Measurements from ENCODE around the gene LIFR. TPM values are rescaled to one million over a fixed set of nuclear protein-coding genes. Genes with fewer than 3 reads are reported as not detected.

LIFR gene
- total RNA-seq, 1 donor from 2014 or later, result 32.7 TPM

DNA sequence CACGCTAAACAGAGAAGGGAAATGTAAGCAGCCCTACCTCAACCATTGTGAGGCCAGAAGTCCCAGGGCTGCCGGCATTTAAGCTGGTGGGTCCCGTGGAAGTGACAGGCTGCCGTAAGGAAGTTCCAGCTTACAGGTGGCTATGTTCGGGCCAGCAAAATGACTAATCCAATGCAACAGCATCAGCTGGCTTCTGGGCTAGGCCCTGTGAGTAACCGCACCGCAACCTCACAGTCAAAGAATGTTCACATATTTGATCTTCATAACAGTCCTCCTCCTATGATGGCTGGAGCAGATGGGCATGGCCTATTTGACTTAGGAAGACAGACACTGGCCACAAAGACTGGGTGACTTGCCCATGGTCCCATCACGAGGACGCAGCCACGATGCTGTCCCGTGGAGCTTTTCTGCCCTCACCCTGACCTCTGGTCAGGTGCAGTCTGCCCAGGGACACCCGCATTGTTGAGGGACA lies 88.2 kb downstream of the LIFR start:
- DNase-seq (ENCODE audit: extremely low spot score, unreplicated experiment), result no peak
- Mint-ChIP-seq H3K4me3 (no peak overlapping the region), H3K36me3 (no peaks in the 10 kb centered on the region), H3K27me3 (no peaks in the 10 kb centered on the region), H3K9me3 (no peaks in the 10 kb centered on the region), H3K27ac (no peak overlapping the region), H3K4me1 (ENCODE audit: unreplicated experiment) (peaks cover 13% of the 10 kb centered on the region)
- TF ChIP-seq, protein P1, sequence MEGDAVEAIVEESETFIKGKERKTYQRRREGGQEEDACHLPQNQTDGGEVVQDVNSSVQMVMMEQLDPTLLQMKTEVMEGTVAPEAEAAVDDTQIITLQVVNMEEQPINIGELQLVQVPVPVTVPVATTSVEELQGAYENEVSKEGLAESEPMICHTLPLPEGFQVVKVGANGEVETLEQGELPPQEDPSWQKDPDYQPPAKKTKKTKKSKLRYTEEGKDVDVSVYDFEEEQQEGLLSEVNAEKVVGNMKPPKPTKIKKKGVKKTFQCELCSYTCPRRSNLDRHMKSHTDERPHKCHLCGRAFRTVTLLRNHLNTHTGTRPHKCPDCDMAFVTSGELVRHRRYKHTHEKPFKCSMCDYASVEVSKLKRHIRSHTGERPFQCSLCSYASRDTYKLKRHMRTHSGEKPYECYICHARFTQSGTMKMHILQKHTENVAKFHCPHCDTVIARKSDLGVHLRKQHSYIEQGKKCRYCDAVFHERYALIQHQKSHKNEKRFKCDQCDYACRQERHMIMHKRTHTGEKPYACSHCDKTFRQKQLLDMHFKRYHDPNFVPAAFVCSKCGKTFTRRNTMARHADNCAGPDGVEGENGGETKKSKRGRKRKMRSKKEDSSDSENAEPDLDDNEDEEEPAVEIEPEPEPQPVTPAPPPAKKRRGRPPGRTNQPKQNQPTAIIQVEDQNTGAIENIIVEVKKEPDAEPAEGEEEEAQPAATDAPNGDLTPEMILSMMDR (conservative IDR thresholded peaks at IDR 0.05), result no peak

DNA sequence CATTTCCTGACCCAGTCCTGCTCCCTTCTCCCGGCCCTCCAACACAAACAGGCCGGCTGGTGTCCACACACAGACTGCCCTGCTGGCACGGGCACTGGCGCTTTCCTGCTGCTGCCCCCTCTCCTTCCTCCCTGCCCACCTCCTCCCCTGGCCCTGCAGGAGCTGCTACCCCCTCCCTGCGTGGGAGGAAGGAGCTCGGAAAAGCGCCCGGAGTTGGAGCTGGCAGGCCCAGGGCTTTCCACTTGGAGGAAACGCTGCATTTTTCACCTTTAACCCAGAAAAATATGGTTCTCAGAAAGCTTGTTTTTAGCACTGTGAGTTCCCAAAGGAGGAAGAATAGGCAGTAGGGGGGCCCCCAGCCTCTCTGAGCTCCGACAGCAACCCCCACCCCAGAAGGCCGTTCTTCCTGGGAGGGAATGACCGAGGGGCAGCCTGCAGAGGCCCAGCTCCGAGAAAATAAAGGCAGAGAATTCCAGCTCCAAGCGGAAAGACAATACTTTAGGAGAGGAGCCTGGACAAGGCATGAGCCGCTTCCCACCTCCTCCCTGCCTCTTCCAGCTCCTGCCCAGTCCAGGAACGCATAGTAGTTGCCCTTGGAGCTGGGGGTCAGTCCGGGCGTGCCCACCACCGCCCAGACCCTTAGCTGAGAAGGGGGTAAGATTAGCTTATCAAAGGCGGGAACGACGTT lies 88.9 kb downstream of the LIFR start:
- no peaks in the 10 kb centered on the region for H3K27me3 Mint-ChIP-seq
- H3K4me1 Mint-ChIP-seq (ENCODE audit: unreplicated experiment), result peaks cover 13% of the 10 kb centered on the region
- DNase-seq (ENCODE audit: extremely low spot score, unreplicated experiment), result no peak
- no peak overlapping the region for H3K27ac Mint-ChIP-seq
- TF ChIP-seq, protein P1 (conservative IDR thresholded peaks at IDR 0.05), result no peak
- no peaks in the 10 kb centered on the region for H3K9me3 Mint-ChIP-seq
- H3K36me3 Mint-ChIP-seq, result no peaks in the 10 kb centered on the region
- H3K4me3 Mint-ChIP-seq, result no peak overlapping the region

DNA sequence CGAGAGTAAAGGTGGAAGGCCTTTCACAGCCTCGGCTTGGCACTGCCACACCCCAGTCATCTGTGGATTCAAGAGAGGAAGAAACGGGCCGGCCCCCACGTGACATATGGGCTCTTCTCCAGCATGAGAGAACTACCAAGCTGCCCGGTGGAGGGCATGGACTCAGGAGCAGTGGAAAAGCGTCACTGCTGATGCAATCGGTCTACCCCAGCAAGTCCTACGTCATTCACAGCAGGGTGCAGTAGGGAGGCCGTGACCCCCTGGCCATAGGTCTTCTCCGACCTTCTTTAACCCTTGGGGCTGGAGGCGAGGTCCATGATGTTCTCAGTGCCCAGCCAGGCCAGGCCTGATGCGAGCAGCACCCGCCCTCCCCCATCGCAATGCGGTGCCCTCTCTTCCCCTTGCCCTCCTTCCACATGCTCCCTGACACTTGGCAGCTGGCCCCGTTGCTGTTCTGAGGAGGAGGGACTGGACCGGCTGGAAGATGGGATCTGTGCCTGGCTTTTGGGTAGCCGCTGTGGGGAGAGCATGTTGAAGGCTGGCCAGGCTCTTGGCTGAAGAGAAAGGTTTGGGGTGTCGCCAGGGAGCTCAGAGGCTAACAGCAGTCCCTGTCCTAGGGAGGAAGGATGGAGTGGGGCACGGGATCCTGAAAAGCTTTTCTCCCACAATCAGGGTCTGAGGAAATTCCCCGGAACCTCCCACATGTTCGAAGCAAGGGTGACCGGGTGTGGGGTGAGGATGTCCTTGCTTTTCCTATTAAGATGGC lies 89.8 kb downstream of the LIFR start:
- no peaks in the 10 kb centered on the region for H3K9me3 Mint-ChIP-seq
- H3K27ac Mint-ChIP-seq, result no peak overlapping the region
- no peak overlapping the region for H3K4me3 Mint-ChIP-seq
- no peaks in the 10 kb centered on the region for H3K36me3 Mint-ChIP-seq
- no peak for DNase-seq (ENCODE audit: extremely low spot score, unreplicated experiment)
- TF ChIP-seq, protein P1 (conservative IDR thresholded peaks at IDR 0.05), result no peak
- H3K4me1 Mint-ChIP-seq (ENCODE audit: unreplicated experiment), result peaks cover 13% of the 10 kb centered on the region
- H3K27me3 Mint-ChIP-seq, result no peaks in the 10 kb centered on the region

DNA sequence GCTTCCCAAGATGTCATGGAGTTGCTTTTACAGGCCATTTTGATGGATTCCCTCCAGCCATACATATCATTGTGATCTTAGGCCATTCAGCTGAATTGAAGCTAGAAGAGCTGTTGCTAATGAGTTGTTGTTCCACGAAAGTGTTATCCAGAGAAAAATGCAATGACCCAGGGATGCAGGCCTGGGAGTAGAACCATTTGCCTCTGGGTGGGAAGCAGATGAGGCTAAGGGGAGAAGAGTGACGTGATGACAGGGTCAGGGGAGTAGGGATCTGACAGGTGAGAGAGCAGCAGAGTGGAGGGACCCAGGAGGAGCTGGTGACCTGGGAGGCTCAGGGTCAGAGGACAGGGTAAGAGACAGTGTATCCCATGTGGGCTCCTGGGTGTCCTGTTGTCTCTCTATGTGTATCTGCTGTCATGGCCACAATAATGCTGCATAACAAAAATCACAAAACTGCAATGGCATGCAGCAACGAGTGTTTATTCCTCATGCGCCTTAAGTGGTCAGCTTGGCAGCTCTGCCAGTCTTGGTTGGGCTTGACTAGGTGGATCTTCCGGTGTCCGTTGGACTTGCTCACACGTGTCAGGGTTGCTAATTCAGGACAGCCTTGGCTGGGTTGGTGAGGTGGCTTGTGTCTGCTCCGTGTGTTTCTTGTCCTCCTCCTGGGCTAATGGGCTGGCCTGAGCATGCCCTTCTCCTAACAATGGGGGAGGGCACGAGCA lies 90.6 kb downstream of the LIFR start:
- H3K36me3 Mint-ChIP-seq, result no peaks in the 10 kb centered on the region
- H3K9me3 Mint-ChIP-seq, result no peaks in the 10 kb centered on the region
- H3K4me1 Mint-ChIP-seq (ENCODE audit: unreplicated experiment), result peaks cover 13% of the 10 kb centered on the region
- H3K27ac Mint-ChIP-seq, result no peak overlapping the region
- no peak overlapping the region for H3K4me3 Mint-ChIP-seq
- no peak for DNase-seq (ENCODE audit: extremely low spot score, unreplicated experiment)
- no peaks in the 10 kb centered on the region for H3K27me3 Mint-ChIP-seq
- TF ChIP-seq, protein P1 (conservative IDR thresholded peaks at IDR 0.05), result no peak

DNA sequence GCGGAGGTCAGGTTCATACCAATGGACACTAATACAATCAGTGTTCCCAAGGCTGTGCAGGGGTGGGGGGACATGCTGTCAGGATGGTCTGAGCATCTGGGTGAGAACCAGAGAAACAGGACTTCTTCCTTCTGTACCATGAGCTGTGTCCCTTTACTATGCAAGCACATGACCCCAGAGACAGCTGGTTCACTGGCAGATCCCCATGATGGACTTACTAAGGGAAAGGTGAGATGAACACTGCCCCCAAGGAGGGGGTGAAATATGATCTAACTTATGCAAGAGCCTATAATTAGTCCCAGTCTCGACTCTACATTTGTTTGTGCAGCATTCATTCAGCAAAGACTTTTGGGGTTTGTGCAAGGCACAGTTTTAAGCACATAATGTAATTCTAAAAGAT lies 91.4 kb downstream of the LIFR start:
- H3K4me3 Mint-ChIP-seq, result no peak overlapping the region
- TF ChIP-seq, protein P1 (conservative IDR thresholded peaks at IDR 0.05), result no peak
- peaks cover 13% of the 10 kb centered on the region for H3K4me1 Mint-ChIP-seq (ENCODE audit: unreplicated experiment)
- no peak overlapping the region for H3K27ac Mint-ChIP-seq
- no peak for DNase-seq (ENCODE audit: extremely low spot score, unreplicated experiment)
- no peaks in the 10 kb centered on the region for H3K27me3 Mint-ChIP-seq
- no peaks in the 10 kb centered on the region for H3K9me3 Mint-ChIP-seq
- H3K36me3 Mint-ChIP-seq, result no peaks in the 10 kb centered on the region

Data from type B pancreatic cell (in vitro differentiated cells).